Endothelial cell of umbilical vein (primary cell): Measurements from ENCODE around the gene CAMK2D. TPM values are rescaled to one million over a fixed set of nuclear protein-coding genes. Genes with fewer than 3 reads are reported as not detected.

Source experiments
- BruUV-seq: library from RNA; stranded (reverse); fragments of 400-500 nt; replicated peaks from 2 replicates; lab custom pipeline; 2021; lab: Mats Ljungman, UMichigan
- CTCF ChIA-PET: fragments of 300-600, 350-600 bp; sonication (Branson Sonifier 250); formaldehyde crosslinking; loops from one replicate; lab custom pipeline; 2021; ENCODE audit warnings: antibody characterized with exemption, inconsistent platforms; lab: Charles Lee
- POLR2A ChIA-PET: fragments of 300-600, 350-600 bp; sonication (Branson Sonifier 250); formaldehyde crosslinking; loops from one replicate; lab custom pipeline; 2021; ENCODE audit warnings: antibody characterized with exemption, inconsistent platforms; lab: Charles Lee
- DNase-seq: peaks from one replicate; pipeline ENCODE4 v3.0.0-alpha.2; 2011; ENCODE audit warnings: low read depth, low spot score
- FAIRE-seq: peaks from 2 replicates; lab custom pipeline; 2011; peaks lifted over from hg19 to GRCh38; lab: Jason Lieb, UNC
- H2AFZ ChIP-seq: 2 replicates; pipeline ENCODE4 v1.6.0; 2012; ENCODE audit warnings: low read depth, low read length, control low read depth, inconsistent platforms
- H3K27ac ChIP-seq: 2 replicates; pipeline ENCODE4 v1.5.1; 2011; ENCODE audit warnings: low read depth, mild to moderate bottlenecking, control low read depth, low read length, moderate library complexity; ENCODE audit not compliant: insufficient read depth
- H3K27me3 ChIP-seq, 2 experiments: 2 replicates each; pipeline versions ENCODE4 v1.6.0 to v1.6.1; 2011; ENCODE audit warnings: low read length in 2 of 2, mixed read lengths in 1 of 2; ENCODE audit not compliant: control insufficient read depth in 2 of 2, insufficient read depth in 2 of 2
- H3K36me3 ChIP-seq, 2 experiments: 2 replicates in 1 of 2; 3 replicates in 1 of 2; pipeline ENCODE4 v1.5.1; 2011; ENCODE audit warnings: low read length in 2 of 2, mild to moderate bottlenecking in 1 of 2, moderate library complexity in 1 of 2; ENCODE audit not compliant: control insufficient read depth in 2 of 2, insufficient read depth in 2 of 2; ENCODE audit errors: extremely low read depth in 1 of 2
- H3K4me1 ChIP-seq: 3 replicates; pipeline ENCODE4 v1.5.1; 2011; ENCODE audit warnings: mild to moderate bottlenecking, low read length; ENCODE audit not compliant: control insufficient read depth, insufficient read depth; ENCODE audit errors: extremely low read depth
- H3K4me2 ChIP-seq: 2 replicates; pipeline ENCODE4 v1.6.1; 2011; ENCODE audit warnings: low read length, control low read depth, mixed read lengths; ENCODE audit not compliant: insufficient read depth
- H3K4me3 ChIP-seq, 3 experiments: fragments of 200-600 bp in 1 of 3; sonication (generic), shearing (Covaris generic) in 1 of 3; replicated peaks in 1 of 3; 2 replicates each; pipeline ENCODE4 v1.5.1; 2011 to 2016; ENCODE audit warnings: control low read depth in 3 of 3, low read length in 3 of 3, mild to moderate bottlenecking in 2 of 3, inconsistent platforms in 1 of 3, low read depth in 1 of 3, moderate library complexity in 1 of 3; ENCODE audit not compliant: insufficient read depth in 1 of 3
- H3K79me2 ChIP-seq: 2 replicates; pipeline ENCODE4 v1.6.0; 2012; ENCODE audit warnings: low read length, inconsistent platforms; ENCODE audit not compliant: control insufficient read depth, insufficient read depth
- H3K9ac ChIP-seq: replicated peaks from 2 replicates; pipeline ENCODE3; 2011; ENCODE audit warnings: low read length, control low read depth; ENCODE audit not compliant: insufficient read depth; ENCODE audit errors: extremely low read depth
- H3K9me1 ChIP-seq: replicated peaks from 3 replicates; pipeline ENCODE4 v1.6.0; 2011; ENCODE audit warnings: mild to moderate bottlenecking, low read length; ENCODE audit not compliant: control insufficient read depth, insufficient read depth; ENCODE audit errors: extremely low read depth
- H3K9me3 ChIP-seq: replicated peaks from 2 replicates; pipeline ENCODE4 v1.5.1; 2012; ENCODE audit warnings: low read length, inconsistent platforms; ENCODE audit not compliant: control insufficient read depth, insufficient read depth
- H4K20me1 ChIP-seq: replicated peaks from 2 replicates; pipeline ENCODE3; 2011; ENCODE audit warnings: mild to moderate bottlenecking, low read length; ENCODE audit not compliant: control insufficient read depth, insufficient read depth; ENCODE audit errors: extremely low read depth
- CTCF ChIP-seq, 2 donors: IDR thresholded peaks; 1 replicate in 1 of 2; 2 replicates in 1 of 2; pipeline ENCODE4 v1.5.1; 2011; ENCODE audit warnings: low read length in 2 of 2, mild to moderate bottlenecking in 2 of 2, moderate library complexity in 2 of 2, control low read depth in 1 of 2, inconsistent platforms in 1 of 2, low read depth in 1 of 2; ENCODE audit not compliant: insufficient read depth in 1 of 2; ENCODE audit errors: extremely low read depth in 1 of 2
- EZH2 ChIP-seq: IDR thresholded peaks from 2 replicates; pipeline ENCODE4 v1.6.1; 2012; ENCODE audit warnings: borderline replicate concordance, low read depth, mild to moderate bottlenecking, moderate library complexity, low read length, inconsistent platforms; ENCODE audit not compliant: severe bottlenecking
- FOS ChIP-seq: IDR thresholded peaks from 2 replicates; pipeline ENCODE4 v1.6.1; 2011; ENCODE audit warnings: mild to moderate bottlenecking, low read length, moderate library complexity, borderline replicate concordance; ENCODE audit not compliant: insufficient read depth
- GATA2 ChIP-seq: IDR thresholded peaks from 2 replicates; pipeline ENCODE4 v1.7.0; 2011; ENCODE audit warnings: low read depth, mild to moderate bottlenecking, moderate library complexity, mixed read lengths, low read length; ENCODE audit not compliant: insufficient read length, insufficient read depth
- JUN ChIP-seq: IDR thresholded peaks from 2 replicates; pipeline ENCODE4 v1.6.1; 2011; ENCODE audit warnings: borderline replicate concordance, low read depth; ENCODE audit not compliant: insufficient read length, insufficient read depth
- MAX ChIP-seq: IDR thresholded peaks from 2 replicates; pipeline ENCODE4 v1.6.1; 2011; ENCODE audit not compliant: insufficient read depth, insufficient read length
- MYC ChIP-seq: IDR thresholded peaks from one replicate; pipeline ENCODE4 v1.6.1; 2011; ENCODE audit warnings: mild to moderate bottlenecking, low read depth, low read length
- POLR2A ChIP-seq: IDR thresholded peaks from 2 replicates; pipeline ENCODE4 v1.6.1; 2012; ENCODE audit warnings: low read depth, mild to moderate bottlenecking, control low read depth, low read length
- POLR2AphosphoS5 ChIP-seq: IDR thresholded peaks from 2 replicates; pipeline ENCODE4 v1.6.1; 2012; ENCODE audit warnings: low read depth, mild to moderate bottlenecking, control low read depth, low read length, moderate library complexity; ENCODE audit not compliant: insufficient read depth
- dilution Hi-C: fragments of 300-500 bp; cut with MboI; formaldehyde crosslinking; loops from one replicate; pipeline ENCODE4 v1.15.0; 2019; ENCODE audit warnings: low sequenced_read_pairs; ENCODE audit not compliant: extremely low pct_ligation_motif_present
- intact Hi-C: fragments of 100-400 bp; cut with micrococcal nuclease; formaldehyde crosslinking; loops from one replicate; pipeline ENCODE4 v1.10.0; 2022
- polyA plus RNA-seq, 4 experiments: library from polyadenylated mRNA; depleted of rRNA in 3 of 4; stranded (reverse) in 3 of 4; unstranded in 1 of 4; fragments of >200 nt; gene quantifications; 2 replicates each; pipeline versions ENCODE4 v1.2.1 to v1.2.3, GENCODE V29; 2011 to 2012; ENCODE audit warnings: missing spikeins in 1 of 4
- total RNA-seq: library from RNA; stranded (reverse); gene quantifications from 2 replicates; pipeline ENCODE4 v1.2.3, GENCODE V29; 2021

The CAMK2D gene
- total and polyA plus RNA-seq, 2 donors (not counting 3 experiments of a cell fraction or from before 2014, with no cell fraction given), result 10.4 to 30.7 TPM

GRCh38 chr4:113540859-113541258, 220.7 kb downstream of the CAMK2D start:
- Histone ChIP-seq H4K20me1 (no peaks in the 10 kb centered on the region), H3K9me3 (no peaks in the 10 kb centered on the region), H3K27me3 (no peaks in the 10 kb centered on the region), H2AFZ (no peak overlapping the region), H3K27ac (no peak overlapping the region), H3K4me2 (no peak overlapping the region), H3K4me3 (no peak overlapping the region), H3K36me3 (no peaks in the 10 kb centered on the region), H3K9me1 (no peaks in the 10 kb centered on the region), H3K9ac (no peak overlapping the region), H3K4me1 (no peaks in the 10 kb centered on the region), H3K79me2 (no peaks in the 10 kb centered on the region)
- DNase-seq, result peak; percentile 84
- no TSS peak for BruUV-seq
- peak; percentile 4 for FAIRE-seq
- intact Hi-C loops, result loop anchor here (10.0 kb wide), 1 partner anchor 266 kb away; no protein-coding TSS in a partner anchor
- ChIA-PET CTCF (interaction anchor here (1.0 to 2.7 kb wide), 2 partner anchors 41 to 146 kb away, joined by 3 to 10 read pairs; no protein-coding TSS in a partner anchor), POLR2A (no interaction called here)
- no peak for TF ChIP-seq FOS
- peak; percentile 48 for TF ChIP-seq JUN
- dilution Hi-C loops, result no loop called here

GRCh38 chr4:113539408-113539807, 222.1 kb downstream of the CAMK2D start:
- no peaks in the 10 kb centered on the region for H3K4me1 ChIP-seq
- no peak for FAIRE-seq
- H3K36me3 ChIP-seq, result no peaks in the 10 kb centered on the region
- H2AFZ ChIP-seq, result no peak overlapping the region
- H3K4me2 ChIP-seq, result no peak overlapping the region
- ChIA-PET CTCF (interaction anchor here (1.1 to 2.7 kb wide), 3 partner anchors 8 to 144 kb away, joined by 3 to 10 read pairs (median 4); no protein-coding TSS in a partner anchor), POLR2A (no interaction called here)
- DNase-seq, result no peak
- no peak overlapping the region for H3K27ac ChIP-seq
- TF ChIP-seq MYC (no peak), MAX (no peak), POLR2AphosphoS5 (no peak), JUN (no peak), EZH2 (no peak), CTCF (IDR thresholded peaks at IDR 0.05; ENCODE audit: extremely low read depth in 1 of 2, insufficient read depth in 1 of 2, low read depth in 1 of 2, low read length in 2 of 2) (no peak), FOS (no peak), GATA2 (no peak), POLR2A (no peak)
- BruUV-seq, result no TSS peak
- no peaks in the 10 kb centered on the region for H3K27me3 ChIP-seq
- H3K9me3 ChIP-seq, result no peaks in the 10 kb centered on the region
- H3K4me3 ChIP-seq, result no peak overlapping the region
- no peaks in the 10 kb centered on the region for H3K79me2 ChIP-seq
- no peak overlapping the region for H3K9ac ChIP-seq
- H4K20me1 ChIP-seq, result no peaks in the 10 kb centered on the region
- H3K9me1 ChIP-seq, result no peaks in the 10 kb centered on the region
- dilution Hi-C loops, result no loop called here
- intact Hi-C loops, result no loop called here
